D721Med (cell line): ENCODE results near the gene TMEM204.

Experiments
- DNase-seq: peaks from one replicate; pipeline ENCODE4 v3.0.0; 2011; ENCODE audit warnings: low spot score; ENCODE audit not compliant: insufficient read length
- FAIRE-seq: peaks from 2 replicates; lab custom pipeline; 2011; peaks lifted over from hg19 to GRCh38; lab: Jason Lieb, UNC
- TF ChIP-seq, protein P1 (sequence below): IDR thresholded peaks from 2 replicates; pipeline ENCODE4 v1.5.1; 2012; ENCODE audit warnings: mild to moderate bottlenecking, control low read depth; ENCODE audit not compliant: insufficient read depth; ENCODE audit errors: missing control alignments

Gene TMEM204

GRCh38 chr16:1533443-1533951 lies at the start of gene TMEM204:
Gene TMEM204, plus strand, starts transcription at chr16:1533666. Its CDS starts 610 bp downstream, at chr16:1534276.
- TF ChIP-seq, protein P1, sequence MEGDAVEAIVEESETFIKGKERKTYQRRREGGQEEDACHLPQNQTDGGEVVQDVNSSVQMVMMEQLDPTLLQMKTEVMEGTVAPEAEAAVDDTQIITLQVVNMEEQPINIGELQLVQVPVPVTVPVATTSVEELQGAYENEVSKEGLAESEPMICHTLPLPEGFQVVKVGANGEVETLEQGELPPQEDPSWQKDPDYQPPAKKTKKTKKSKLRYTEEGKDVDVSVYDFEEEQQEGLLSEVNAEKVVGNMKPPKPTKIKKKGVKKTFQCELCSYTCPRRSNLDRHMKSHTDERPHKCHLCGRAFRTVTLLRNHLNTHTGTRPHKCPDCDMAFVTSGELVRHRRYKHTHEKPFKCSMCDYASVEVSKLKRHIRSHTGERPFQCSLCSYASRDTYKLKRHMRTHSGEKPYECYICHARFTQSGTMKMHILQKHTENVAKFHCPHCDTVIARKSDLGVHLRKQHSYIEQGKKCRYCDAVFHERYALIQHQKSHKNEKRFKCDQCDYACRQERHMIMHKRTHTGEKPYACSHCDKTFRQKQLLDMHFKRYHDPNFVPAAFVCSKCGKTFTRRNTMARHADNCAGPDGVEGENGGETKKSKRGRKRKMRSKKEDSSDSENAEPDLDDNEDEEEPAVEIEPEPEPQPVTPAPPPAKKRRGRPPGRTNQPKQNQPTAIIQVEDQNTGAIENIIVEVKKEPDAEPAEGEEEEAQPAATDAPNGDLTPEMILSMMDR: no peak
- no peak for DNase-seq
- FAIRE-seq: no peak

- FAIRE-seq: no peak
- no peak for DNase-seq
Observed at GRCh38 chr16:1485847-1486496, 47.5 kb upstream of the TMEM204 start.

DNA sequence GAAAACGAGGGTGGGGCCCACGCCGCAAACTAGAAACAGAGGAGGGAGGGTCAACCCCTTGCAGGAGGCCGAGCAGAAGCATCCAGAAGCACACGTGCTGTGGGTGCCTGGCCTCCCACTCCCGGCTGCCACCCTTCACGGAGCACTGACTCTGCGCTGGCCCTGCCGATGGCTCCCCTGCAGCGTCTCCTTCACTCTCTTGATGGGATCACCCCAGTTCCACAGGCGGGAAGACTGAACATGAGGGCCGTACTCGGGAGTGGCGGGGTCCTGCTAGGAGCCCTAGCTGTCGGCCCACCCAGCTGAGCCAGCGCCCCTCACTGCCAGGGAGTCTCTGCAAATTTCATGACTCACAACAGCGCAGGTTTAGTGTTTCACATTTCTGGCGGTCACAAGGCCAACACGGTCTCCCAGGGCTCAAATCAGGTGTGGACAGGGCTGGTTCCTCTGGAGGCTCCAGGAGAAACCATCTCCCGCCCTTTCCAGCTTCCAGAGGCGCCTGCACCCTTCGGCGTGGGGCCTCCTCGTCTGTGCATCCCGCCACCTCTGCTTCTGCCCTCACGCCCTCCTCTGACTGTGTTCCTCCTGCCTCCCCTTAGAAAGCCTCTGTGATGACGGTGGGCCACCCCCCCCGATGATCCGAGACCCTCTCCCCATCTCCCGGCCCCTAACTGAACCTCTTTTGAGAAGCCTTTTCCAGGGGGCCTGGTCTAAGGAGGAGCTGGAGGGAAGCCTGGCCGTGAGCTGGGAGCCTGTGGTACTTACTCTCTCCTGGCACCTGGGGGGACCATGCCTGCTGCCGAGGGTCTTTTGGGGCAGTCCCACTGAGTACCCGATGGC lies 46.7 kb upstream of the TMEM204 start:
- DNase-seq (no peak), FAIRE-seq (no peak)
- TF ChIP-seq, protein P1: no peak

More at GRCh38 chr16:1485847-1486496, 47.5 kb upstream of the TMEM204 start:
- TF ChIP-seq, protein P1: no peak

- no peak for DNase-seq
- TF ChIP-seq, protein P1: no peak
- FAIRE-seq: no peak
Observed at GRCh38 chr16:1487395-1488053, 45.9 kb upstream of the TMEM204 start.

GRCh38 chr16:1488054-1488601 lies 45.3 kb upstream of the TMEM204 start:
- TF ChIP-seq, protein P1: no peak
- DNase-seq (no peak), FAIRE-seq (no peak)

GRCh38 chr16:1488619-1489018 lies 44.8 kb upstream of the TMEM204 start, which contains the start of gene PTX4:
Gene PTX4, minus strand, starts transcription at chr16:1488944. Its CDS starts 35 bp downstream, at chr16:1488909.
- no peak for DNase-seq
- FAIRE-seq: no peak
- TF ChIP-seq, protein P1: no peak
